Coronary artery (tissue), 2 donors: ENCODE results near the gene SLC39A3.
A peak's percentile ranks its signal among the peaks of the same experiment; 100 is the strongest.

Source experiments
- DNase-seq: peaks from one replicate; pipeline ENCODE4 v3.0.0-alpha.2; 2017; ENCODE audit warnings: low spot score
- H3K27ac ChIP-seq, 2 donors: fragments of 200-600 bp; sonication (generic); one replicate each; pipeline ENCODE4 v1.5.1; 2016 to 2019
- H3K4me3 ChIP-seq: fragments of 200-600 bp; sonication (generic); 2 replicates; pipeline ENCODE4 v1.5.1; 2016; ENCODE audit warnings: mild to moderate bottlenecking, moderate library complexity
- CTCF ChIP-seq: fragments of 200-600 bp; sonication (generic); IDR thresholded peaks from one replicate; pipeline ENCODE4 v1.5.1; 2019; ENCODE audit warnings: antibody characterized with exemption

The SLC39A3 gene

GRCh38 chr19:2774083-2774679 lies 34.4 kb upstream of the SLC39A3 start:
- no peak for DNase-seq
- H3K4me3 ChIP-seq = no peak overlapping the region
- H3K27ac ChIP-seq = peak overlapping the region in 1 of 2 donors; percentile 79
- TF ChIP-seq CTCF = no peak

GRCh38 chr19:2771786-2772674 lies 32.2 kb upstream of the SLC39A3 start:
- TF ChIP-seq CTCF = no peak

GRCh38 chr19:2770055-2771013 lies 30.5 kb upstream of the SLC39A3 start:
- Histone ChIP-seq H3K4me3 (peak overlapping the region; percentile 0), H3K27ac (peak overlapping the region in 1 of 2 donors; percentile 17)
- no peak for DNase-seq
- no peak for TF ChIP-seq CTCF

More at GRCh38 chr19:2771786-2772674, 32.2 kb upstream of the SLC39A3 start:
- no peak overlapping the region for H3K4me3 ChIP-seq
- no peak for DNase-seq
- peak overlapping the region in 1 of 2 donors; percentile 16 for H3K27ac ChIP-seq

- peak overlapping the region in 1 of 2 donors; percentile 32 for H3K27ac ChIP-seq
These were observed 29.4 kb upstream of the SLC39A3 start for GRCh38 chr19:2769218-2769617.

GRCh38 chr19:2768365-2769132 lies 28.7 kb upstream of the SLC39A3 start:
- Histone ChIP-seq H3K27ac (no peak overlapping the region), H3K4me3 (no peak overlapping the region)
- no peak for DNase-seq
- TF ChIP-seq CTCF = no peak

More at GRCh38 chr19:2769218-2769617, 29.4 kb upstream of the SLC39A3 start:
- H3K4me3 ChIP-seq = no peak overlapping the region
- DNase-seq = no peak
- TF ChIP-seq CTCF = no peak

GRCh38 chr19:2767688-2768087 lies 27.9 kb upstream of the SLC39A3 start:
- no peak for DNase-seq
- no peak for TF ChIP-seq CTCF
- H3K4me3 ChIP-seq = no peak overlapping the region
- H3K27ac ChIP-seq = no peak overlapping the region
